ENCODE measurements around the gene PRPF39.
"Not testable (repeated sequence)": the region's sequence is repeated elsewhere in the genome, so short reads cannot be mapped to it uniquely, and the experiment has no call there.

PRPF39 gene

GRCh38 chr14:45140661-45141187 lies 56.8 kb downstream of the PRPF39 start:
- no peak overlapping the region for H3K4me3 ChIP-seq (ENCODE audit: control insufficient read depth, low read depth, low read length)
- no peak for TF ChIP-seq CTCF (IDR thresholded peaks at IDR 0.05; ENCODE audit: control insufficient read depth, insufficient read depth, low read depth, low read length, missing control alignments)
- DNase-seq (ENCODE audit: low read depth), result no peak

DNA sequence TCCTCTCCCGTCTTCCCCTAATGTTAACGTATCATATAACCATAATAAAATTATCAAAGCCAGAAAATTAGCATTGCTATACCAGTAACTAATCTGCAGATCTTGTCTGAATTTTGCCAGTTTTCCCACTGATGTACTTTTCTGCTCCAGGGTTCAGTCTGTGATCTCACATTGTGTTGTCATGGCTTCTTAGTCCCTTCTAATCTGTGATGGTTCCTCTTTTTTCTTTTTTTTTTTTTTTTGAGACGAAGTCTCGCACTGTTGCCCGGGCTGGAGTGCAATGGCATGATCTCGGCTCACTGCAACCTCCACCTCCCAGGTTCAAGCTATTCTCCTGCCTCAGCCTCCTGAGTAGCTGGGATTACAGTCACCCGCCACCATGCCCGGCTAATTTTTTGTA lies 58.2 kb downstream of the PRPF39 start:
- H3K4me3 ChIP-seq (ENCODE audit: control insufficient read depth, low read depth, low read length); DNase-seq (ENCODE audit: low read depth): not testable (repeated sequence)

GRCh38 chr14:45144658-45145057 lies 60.7 kb downstream of the PRPF39 start:
- H3K4me3 ChIP-seq (ENCODE audit: control insufficient read depth, low read depth, low read length), result no peak overlapping the region
- no peak for DNase-seq (ENCODE audit: low read depth)
- TF ChIP-seq CTCF (IDR thresholded peaks at IDR 0.05; ENCODE audit: control insufficient read depth, insufficient read depth, low read depth, low read length, missing control alignments), result no peak

DNA sequence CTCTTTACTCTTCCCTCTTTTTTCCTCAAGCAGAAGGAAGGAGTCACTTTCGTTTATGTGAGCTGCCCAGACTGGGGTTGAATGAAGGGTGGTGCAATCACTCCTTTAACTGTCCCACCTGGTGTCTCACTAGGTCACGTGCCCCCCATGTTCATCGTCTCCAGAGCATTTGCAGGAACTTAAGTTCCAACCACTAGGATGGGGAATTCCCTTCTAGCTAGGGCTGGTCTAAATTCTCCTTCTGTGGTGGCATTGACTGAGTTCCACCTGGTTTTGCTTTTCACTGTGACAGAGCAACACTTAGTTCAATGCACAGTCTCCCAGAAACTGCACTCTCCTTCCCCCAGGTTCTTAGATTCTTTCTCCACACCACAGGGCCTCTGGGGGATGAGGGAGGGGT lies 61.3 kb downstream of the PRPF39 start:
- TF ChIP-seq CTCF (IDR thresholded peaks at IDR 0.05; ENCODE audit: control insufficient read depth, insufficient read depth, low read depth, low read length, missing control alignments), result no peak
- no peak for DNase-seq (ENCODE audit: low read depth)
- no peak overlapping the region for H3K4me3 ChIP-seq (ENCODE audit: control insufficient read depth, low read depth, low read length)

DNA sequence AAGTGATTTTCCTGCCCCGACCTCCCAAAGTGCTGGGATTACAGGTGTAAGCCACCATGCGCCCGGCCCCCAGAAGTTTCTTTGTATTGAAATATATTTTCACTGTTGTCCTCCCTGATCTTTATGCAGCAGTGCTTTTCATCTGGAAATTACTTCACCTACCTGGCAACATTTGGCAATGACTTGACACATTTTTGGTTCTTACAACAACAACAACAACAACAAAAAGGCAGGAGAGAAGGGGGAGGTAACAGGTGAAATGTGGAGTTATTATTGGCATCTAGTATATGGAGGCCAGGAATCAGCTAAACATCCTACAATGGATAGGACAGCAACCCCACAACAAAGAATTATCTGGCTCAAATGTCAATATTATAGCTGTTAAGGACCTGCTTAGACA lies 65.7 kb downstream of the PRPF39 start:
- H3K4me3 ChIP-seq (ENCODE audit: control insufficient read depth, low read depth, low read length), result no peak overlapping the region
- no peak for TF ChIP-seq CTCF (IDR thresholded peaks at IDR 0.05; ENCODE audit: control insufficient read depth, insufficient read depth, low read depth, low read length, missing control alignments)
- DNase-seq (ENCODE audit: low read depth), result no peak

DNA sequence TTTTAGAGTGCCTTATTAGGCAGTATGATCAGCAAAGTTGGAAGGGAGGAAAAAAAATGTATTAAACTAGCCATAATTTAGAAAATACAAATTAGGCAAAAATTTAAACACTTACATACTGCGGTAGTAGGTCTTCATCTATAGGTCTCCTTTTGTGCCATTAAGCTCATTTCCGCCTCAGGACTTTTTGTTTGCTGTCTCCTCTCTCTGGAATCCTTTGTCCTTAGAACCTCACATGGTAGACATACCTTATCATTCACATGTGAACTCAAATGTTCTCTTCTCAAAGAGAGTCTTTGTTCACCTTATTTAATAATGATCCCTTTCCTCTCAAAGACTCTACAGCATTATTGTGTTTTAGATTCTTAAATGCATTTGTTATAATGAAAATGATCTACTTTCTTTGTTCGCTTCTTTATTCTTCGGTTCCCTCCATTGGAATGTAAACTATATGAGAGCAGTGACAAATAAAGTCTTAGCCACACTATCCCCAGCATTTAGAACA lies 66.5 kb downstream of the PRPF39 start:
- no peak overlapping the region for H3K4me3 ChIP-seq (ENCODE audit: control insufficient read depth, low read depth, low read length)
- DNase-seq (ENCODE audit: low read depth), result no peak
- TF ChIP-seq CTCF (IDR thresholded peaks at IDR 0.05; ENCODE audit: control insufficient read depth, insufficient read depth, low read depth, low read length, missing control alignments), result no peak

DNA sequence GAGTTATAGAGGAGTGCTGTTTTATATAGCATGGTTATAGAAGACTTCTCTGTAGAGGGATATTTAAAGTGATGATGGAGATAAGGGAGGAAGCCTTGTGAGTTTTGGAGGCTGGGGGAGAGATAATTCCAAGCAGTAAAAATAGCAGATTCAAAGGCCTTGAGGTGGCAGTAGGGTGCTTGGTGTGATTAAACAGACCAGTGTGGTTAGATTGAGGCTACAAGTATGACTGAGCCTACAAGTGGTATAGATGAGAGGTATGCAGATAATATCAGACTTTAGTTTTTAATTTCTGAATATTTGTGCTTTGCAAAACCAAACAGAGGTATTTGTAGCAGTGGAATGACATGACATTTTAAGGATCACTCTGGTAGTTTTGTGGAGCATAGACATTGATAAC lies 72.2 kb downstream of the PRPF39 start:
- TF ChIP-seq CTCF (IDR thresholded peaks at IDR 0.05; ENCODE audit: control insufficient read depth, insufficient read depth, low read depth, low read length, missing control alignments), result peak; percentile 25
- no peak overlapping the region for H3K4me3 ChIP-seq (ENCODE audit: control insufficient read depth, low read depth, low read length)
- DNase-seq (ENCODE audit: low read depth), result no peak

Measured in AG09309 (cell line).